Measurements from ENCODE around the gene APOL4.

Gene APOL4

DNA sequence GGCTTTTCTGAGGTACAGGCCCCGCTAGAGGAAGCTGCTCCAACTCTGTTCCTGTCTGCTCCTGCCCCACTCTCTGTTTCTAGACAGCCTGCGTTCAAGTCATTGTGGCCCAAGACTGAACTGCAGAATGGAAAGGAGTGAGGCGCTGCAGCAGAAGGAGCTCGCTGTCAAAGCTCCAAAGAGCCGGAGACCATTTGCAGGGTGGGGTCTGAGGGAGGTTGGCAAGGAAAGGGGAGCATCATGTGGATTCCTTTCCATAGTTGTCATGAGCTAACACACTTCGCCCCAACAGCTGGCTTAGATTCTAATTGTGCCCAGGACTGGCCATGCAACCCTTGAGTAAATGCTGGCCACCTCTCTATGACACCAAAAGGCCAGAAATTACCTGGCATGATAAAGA, 18.8 kb downstream of the APOL4 start:
- DNase-seq (ENCODE audit: low read depth) = no peak
- TF ChIP-seq, protein P1, sequence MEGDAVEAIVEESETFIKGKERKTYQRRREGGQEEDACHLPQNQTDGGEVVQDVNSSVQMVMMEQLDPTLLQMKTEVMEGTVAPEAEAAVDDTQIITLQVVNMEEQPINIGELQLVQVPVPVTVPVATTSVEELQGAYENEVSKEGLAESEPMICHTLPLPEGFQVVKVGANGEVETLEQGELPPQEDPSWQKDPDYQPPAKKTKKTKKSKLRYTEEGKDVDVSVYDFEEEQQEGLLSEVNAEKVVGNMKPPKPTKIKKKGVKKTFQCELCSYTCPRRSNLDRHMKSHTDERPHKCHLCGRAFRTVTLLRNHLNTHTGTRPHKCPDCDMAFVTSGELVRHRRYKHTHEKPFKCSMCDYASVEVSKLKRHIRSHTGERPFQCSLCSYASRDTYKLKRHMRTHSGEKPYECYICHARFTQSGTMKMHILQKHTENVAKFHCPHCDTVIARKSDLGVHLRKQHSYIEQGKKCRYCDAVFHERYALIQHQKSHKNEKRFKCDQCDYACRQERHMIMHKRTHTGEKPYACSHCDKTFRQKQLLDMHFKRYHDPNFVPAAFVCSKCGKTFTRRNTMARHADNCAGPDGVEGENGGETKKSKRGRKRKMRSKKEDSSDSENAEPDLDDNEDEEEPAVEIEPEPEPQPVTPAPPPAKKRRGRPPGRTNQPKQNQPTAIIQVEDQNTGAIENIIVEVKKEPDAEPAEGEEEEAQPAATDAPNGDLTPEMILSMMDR (conservative IDR thresholded peaks at IDR 0.05; ENCODE audit: low read depth, low read length) = no peak
- no peak overlapping the region for H3K4me3 ChIP-seq (ENCODE audit: low read depth, low read length)

DNA sequence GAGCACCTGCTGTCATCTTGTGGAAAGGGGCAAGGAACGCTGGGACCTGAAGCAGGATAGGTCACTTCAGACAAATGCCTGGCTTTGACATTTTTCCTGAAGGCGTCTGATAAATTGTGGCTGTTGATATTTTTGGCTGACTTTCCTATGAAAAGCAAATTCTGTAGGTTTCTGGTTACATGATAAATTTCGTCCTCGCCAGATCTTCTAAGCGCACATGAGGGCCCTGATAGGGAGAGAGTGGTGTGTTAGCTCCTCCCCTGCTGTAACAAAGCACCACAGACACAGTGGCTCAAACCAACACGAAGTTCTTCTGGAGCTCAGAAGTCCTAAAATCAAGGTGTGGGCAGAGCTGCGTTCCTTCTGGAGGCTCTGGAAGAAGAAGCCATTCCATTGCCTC, 19.6 kb downstream of the APOL4 start:
- no peak overlapping the region for H3K4me3 ChIP-seq (ENCODE audit: low read depth, low read length)
- DNase-seq (ENCODE audit: low read depth) = peak; percentile 59
- TF ChIP-seq, protein P1 (conservative IDR thresholded peaks at IDR 0.05; ENCODE audit: low read depth, low read length) = no peak

DNA sequence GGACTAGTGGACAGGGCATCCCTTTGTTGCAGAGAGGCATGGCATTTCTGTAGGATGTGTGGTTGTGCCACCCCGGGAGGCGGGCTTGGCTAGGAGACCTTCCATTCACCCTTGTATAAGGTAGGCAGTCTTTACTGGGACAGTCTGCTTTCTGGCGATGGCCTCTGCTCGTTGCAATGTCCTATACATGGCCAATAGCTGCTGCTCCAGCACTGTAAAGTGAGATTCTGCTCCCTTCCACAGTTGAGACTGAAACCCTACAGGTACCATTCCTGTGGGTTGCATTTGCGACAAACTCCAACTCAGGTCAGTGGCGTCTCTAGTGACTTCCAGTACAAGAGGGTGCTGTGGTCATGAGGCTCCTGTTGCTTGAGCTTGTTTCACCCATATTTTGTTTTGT, 20.7 kb downstream of the APOL4 start:
- DNase-seq (ENCODE audit: low read depth) = no peak
- TF ChIP-seq, protein P1 (conservative IDR thresholded peaks at IDR 0.05; ENCODE audit: low read depth, low read length) = no peak
- no peak overlapping the region for H3K4me3 ChIP-seq (ENCODE audit: low read depth, low read length)

DNA sequence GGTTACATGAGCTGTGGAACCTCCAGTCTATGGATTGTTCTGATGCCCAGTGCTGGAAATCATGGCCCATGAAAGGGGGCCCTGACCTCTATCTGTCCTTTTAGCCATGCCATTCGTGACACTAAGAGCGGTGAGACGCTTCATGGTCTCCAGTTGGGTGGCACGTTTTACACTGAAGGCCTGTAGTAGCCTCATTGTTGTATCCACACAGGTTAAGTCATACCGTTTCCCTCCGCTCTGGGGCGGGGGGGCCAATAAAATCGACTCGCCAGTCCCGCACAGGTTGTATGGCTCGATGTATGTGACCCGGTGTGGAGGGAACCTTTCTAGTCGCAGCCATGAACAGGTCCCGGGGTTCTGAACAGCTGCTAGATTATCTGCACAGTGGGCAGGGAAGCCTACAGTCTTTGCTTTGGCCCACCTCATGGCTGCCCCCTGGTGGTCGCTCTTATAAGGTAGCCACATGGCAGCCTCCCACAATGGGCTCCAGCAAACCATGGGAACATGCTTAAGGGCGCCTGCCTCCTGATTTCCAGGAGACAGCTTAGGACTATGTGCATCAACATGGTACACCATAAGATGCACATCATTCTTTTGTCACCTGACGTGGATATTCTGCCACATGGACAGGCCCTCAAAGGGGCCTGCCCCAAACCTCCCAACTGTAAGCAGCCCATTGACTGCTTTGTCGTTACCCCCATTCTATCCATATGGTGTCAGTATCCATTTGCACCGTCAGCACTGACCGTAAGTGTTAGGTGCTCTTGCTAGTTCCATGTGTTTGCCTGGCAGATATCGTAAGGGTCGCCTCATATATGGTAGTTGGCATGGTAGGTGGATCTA, 21.4 kb downstream of the APOL4 start:
- DNase-seq (ENCODE audit: low read depth) = peak; percentile 80
- no peak overlapping the region for H3K4me3 ChIP-seq (ENCODE audit: low read depth, low read length)

DNA sequence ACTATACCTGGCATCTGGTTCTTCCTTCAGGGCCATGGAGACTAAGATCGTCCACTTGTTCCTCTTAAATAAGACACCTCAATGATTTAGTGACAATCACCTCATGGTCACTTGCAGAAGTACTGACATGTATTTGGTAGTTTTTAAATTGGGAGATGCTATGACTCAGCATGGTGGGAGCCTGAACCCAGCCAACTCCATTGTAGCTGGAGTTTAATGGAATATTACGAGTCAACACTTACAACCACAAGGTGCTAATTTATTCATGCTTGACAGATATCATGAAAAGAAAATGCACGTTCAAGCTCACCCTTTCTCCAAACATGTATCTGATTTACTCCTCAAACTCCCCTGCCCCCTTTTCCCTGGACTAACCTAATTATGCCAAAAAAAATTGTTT, 24.4 kb downstream of the APOL4 start:
- TF ChIP-seq, protein P1 (conservative IDR thresholded peaks at IDR 0.05; ENCODE audit: low read depth, low read length) = no peak
- no peak overlapping the region for H3K4me3 ChIP-seq (ENCODE audit: low read depth, low read length)
- no peak for DNase-seq (ENCODE audit: low read depth)

More for the DNA sequence above, 21.4 kb downstream of the APOL4 start:
- TF ChIP-seq, protein P1 (conservative IDR thresholded peaks at IDR 0.05; ENCODE audit: low read depth, low read length) = peak; percentile 89

DNA sequence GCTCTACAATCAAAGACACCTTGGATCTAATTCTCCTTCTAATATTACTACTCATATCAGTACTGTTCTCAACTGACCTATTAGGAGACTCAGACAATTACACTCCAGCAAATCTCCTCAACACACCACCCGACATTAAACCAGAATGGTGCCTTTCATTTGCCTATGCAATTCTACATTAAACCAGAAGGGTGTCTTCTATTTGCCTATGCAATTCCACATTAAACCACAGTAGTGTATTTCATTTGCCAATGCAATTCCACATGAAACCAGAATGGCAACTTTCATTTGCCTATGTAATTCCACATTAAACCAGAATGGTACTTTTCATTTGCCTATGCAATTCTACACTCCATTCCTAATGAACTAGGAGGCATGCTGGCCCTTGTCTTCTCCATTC, 25.7 kb downstream of the APOL4 start:
- no peak overlapping the region for H3K4me3 ChIP-seq (ENCODE audit: low read depth, low read length)
- TF ChIP-seq, protein P1 (conservative IDR thresholded peaks at IDR 0.05; ENCODE audit: low read depth, low read length) = peak; percentile 4
- DNase-seq (ENCODE audit: low read depth) = no peak

DNA sequence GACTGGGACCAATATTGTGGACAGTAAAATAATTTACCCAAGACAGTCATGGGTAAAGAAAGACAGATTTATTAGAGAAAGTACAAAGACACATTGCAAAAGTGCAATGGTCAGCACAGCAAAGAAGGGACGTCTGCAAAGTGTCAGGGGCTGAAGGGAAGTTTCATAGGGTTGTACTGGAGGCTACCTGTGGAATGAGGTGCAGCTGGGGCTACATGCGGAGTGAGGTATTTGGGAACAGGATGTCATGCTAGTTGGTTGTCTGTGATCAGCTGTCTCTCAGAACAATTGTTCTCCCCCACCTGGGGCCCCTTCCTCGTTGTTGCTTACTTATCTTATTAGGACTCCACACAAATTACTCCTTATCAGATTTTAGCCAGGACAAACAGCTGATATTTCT, 29.7 kb downstream of the APOL4 start:
- H3K4me3 ChIP-seq (ENCODE audit: low read depth, low read length) = no peak overlapping the region
- no peak for DNase-seq (ENCODE audit: low read depth)
- TF ChIP-seq, protein P1 (conservative IDR thresholded peaks at IDR 0.05; ENCODE audit: low read depth, low read length) = no peak
